HepG2 (cell line): Measurements from ENCODE around the gene FIBP. TPM values are rescaled to one million over a fixed set of nuclear protein-coding genes. Genes with fewer than 3 reads are reported as not detected.

Experiments used
- ATAC-seq: fragments of 200-7000 bp; cut with Tn5 transposase; 3 replicates; pipeline ENCODE4 v1.9.1; 2020; ENCODE audit warnings: mild to moderate bottlenecking, moderate library complexity
- BruUV-seq: library from RNA; stranded (reverse); fragments of 400-500 nt; replicated peaks from 2 replicates; lab custom pipeline; 2021; lab: Mats Ljungman, UMichigan
- CTCF ChIA-PET: fragments of 300-600 bp; formaldehyde crosslinking; extraction: SDS; loops from one replicate; lab custom pipeline; 2021; ENCODE audit warnings: low total read pairs, inconsistent platforms, low intra/inter-chr PET ratio; lab: Yijun Ruan, JAX
- POLR2A ChIA-PET: fragments of 350-600 bp; sonication (Branson Sonifier 250); formaldehyde crosslinking; loops from one replicate; lab custom pipeline; 2020; ENCODE audit warnings: antibody characterized with exemption, inconsistent platforms; lab: Yijun Ruan, JAX
- DNase-seq: peaks from one replicate; pipeline ENCODE4 v3.0.0-alpha.2; 2015; ENCODE audit warnings: low spot score
- FAIRE-seq: peaks from 3 replicates; lab custom pipeline; 2011; peaks lifted over from hg19 to GRCh38; lab: Jason Lieb, UNC
- H2AFZ ChIP-seq: one replicate; pipeline ENCODE4 v1.6.1; 2011; ENCODE audit warnings: low read length, inconsistent platforms
- H3K27ac ChIP-seq: fragments of 300-600 bp; 3 replicates; pipeline ENCODE4 v1.8.0; 2011; ENCODE audit warnings: mixed run types, mild to moderate bottlenecking, mixed read lengths, low read length, inconsistent platforms; ENCODE audit not compliant: insufficient read depth; ENCODE audit errors: extremely low read length
- H3K27me3 ChIP-seq, 2 experiments: fragments of 200-600 bp in 1 of 2; 2 replicates in 1 of 2; 3 replicates in 1 of 2; pipeline versions ENCODE4 v1.6.0 to v1.8.0; 2011; ENCODE audit warnings: low read length in 2 of 2, mild to moderate bottlenecking in 2 of 2, moderate library complexity in 2 of 2, inconsistent platforms in 1 of 2; ENCODE audit not compliant: insufficient read depth in 2 of 2, control insufficient read depth in 1 of 2
- H3K36me3 ChIP-seq, 2 experiments: fragments of 200-600 bp in 1 of 2; replicated peaks in 1 of 2; 2 replicates in 1 of 2; 3 replicates in 1 of 2; pipeline versions ENCODE4 v1.5.1 to v1.8.0; 2011; ENCODE audit warnings: low read length in 2 of 2, inconsistent platforms in 1 of 2; ENCODE audit not compliant: insufficient read depth in 2 of 2, control insufficient read depth in 1 of 2
- H3K4me1 ChIP-seq: 2 replicates; pipeline ENCODE4 v1.5.1; 2012; ENCODE audit warnings: low read length, inconsistent platforms; ENCODE audit not compliant: insufficient read depth
- H3K4me2 ChIP-seq: 2 replicates; pipeline ENCODE4 v1.6.0; 2011; ENCODE audit warnings: low read depth, low read length, inconsistent platforms
- H3K4me3 ChIP-seq, 3 experiments: fragments of 200-600 bp in 1 of 3; sonication (generic), shearing (Covaris generic) in 1 of 3; replicated peaks in 1 of 3; 2 replicates each; pipeline ENCODE4 v1.5.1; 2011 to 2016; ENCODE audit warnings: low read length in 3 of 3, inconsistent platforms in 2 of 3, low read depth in 2 of 3, mild to moderate bottlenecking in 2 of 3, control low read depth in 1 of 3, mixed read lengths in 1 of 3; ENCODE audit not compliant: insufficient read depth in 1 of 3
- H3K79me2 ChIP-seq: one replicate; pipeline ENCODE4 v1.6.1; 2011; ENCODE audit warnings: low read length, inconsistent platforms; ENCODE audit not compliant: insufficient read depth
- H3K9ac ChIP-seq: 2 replicates; pipeline ENCODE4 v1.6.0; 2011; ENCODE audit warnings: mild to moderate bottlenecking, low read depth, low read length, inconsistent platforms; ENCODE audit not compliant: insufficient read depth
- H3K9me3 ChIP-seq: 2 replicates; pipeline ENCODE4 v1.5.1; 2012; ENCODE audit warnings: mild to moderate bottlenecking, low read length
- H4K20me1 ChIP-seq: 2 replicates; pipeline ENCODE4 v1.6.0; 2011; ENCODE audit warnings: inconsistent platforms, mild to moderate bottlenecking, low read length, moderate library complexity; ENCODE audit not compliant: insufficient read depth
- NPAS2 ChIP-seq: sonication (generic); formaldehyde crosslinking; IDR thresholded peaks from 2 replicates; pipeline ENCODE4 v1.8.0; 2022; ENCODE audit warnings: mild to moderate bottlenecking, missing genetic modification reagents, borderline replicate concordance
- NR2F1 ChIP-seq, 2 experiments: fragments of 450-650 bp in 1 of 2; formaldehyde crosslinking in 1 of 2; IDR thresholded peaks; 2 replicates each; pipeline versions ENCODE4 v1.5.0 to v1.6.1; 2016 to 2020; ENCODE audit warnings: mild to moderate bottlenecking in 1 of 2, missing compliant biosample characterization in 1 of 2, missing genetic modification reagents in 1 of 2, moderate library complexity in 1 of 2
- NR2F2 ChIP-seq: IDR thresholded peaks from 2 replicates; pipeline ENCODE4 v1.6.1; 2012; ENCODE audit warnings: low read depth, inconsistent platforms, borderline replicate concordance
- NR2F6 ChIP-seq, 2 experiments: IDR thresholded peaks; 2 replicates each; pipeline ENCODE4 v1.6.1; 2016; ENCODE audit warnings: antibody characterized with exemption in 1 of 2, mild to moderate bottlenecking in 1 of 2
- RARA ChIP-seq: IDR thresholded peaks from 2 replicates; pipeline ENCODE4 v1.6.1; 2016; ENCODE audit warnings: missing genetic modification reagents, missing compliant biosample characterization
- RBM39 ChIP-seq: fragments of 200-400 bp; formaldehyde crosslinking; IDR thresholded peaks from one replicate; pipeline ENCODE4 v1.6.1; 2018; ENCODE audit warnings: antibody characterized with exemption, mild to moderate bottlenecking, low read depth, low read length; ENCODE audit not compliant: poor library complexity, severe bottlenecking
- SOX13 ChIP-seq, 3 experiments: fragments of 450-650 bp in 1 of 3; sonication (generic) in 1 of 3; formaldehyde crosslinking in 1 of 3; IDR thresholded peaks in 2 of 3; conservative IDR thresholded peaks in 1 of 3; 2 replicates each; pipeline versions ENCODE4 v1.5.0 to v1.6.1; 2016 to 2020; ENCODE audit warnings: antibody characterized with exemption in 1 of 3, mild to moderate bottlenecking in 1 of 3, missing compliant biosample characterization in 1 of 3, missing genetic modification reagents in 1 of 3, moderate library complexity in 1 of 3
- SOX6 ChIP-seq, 2 experiments: fragments of 450-650 bp in 1 of 2; sonication (generic) in 1 of 2; formaldehyde crosslinking in 1 of 2; IDR thresholded peaks; 2 replicates each; pipeline versions ENCODE4 v1.4.0 to v1.6.1; 2017 to 2020; ENCODE audit warnings: antibody characterized with exemption in 1 of 2, mild to moderate bottlenecking in 1 of 2, missing genetic modification reagents in 1 of 2
- TAF15 ChIP-seq: fragments of 200-400 bp; formaldehyde crosslinking; IDR thresholded peaks from one replicate; pipeline ENCODE4 v1.6.1; 2018; ENCODE audit warnings: mild to moderate bottlenecking, low read depth, low read length; ENCODE audit not compliant: poor library complexity, severe bottlenecking
- TBX3 ChIP-seq: fragments of 450-650 bp; IDR thresholded peaks from 2 replicates; pipeline ENCODE4 v1.6.1; 2017; ENCODE audit warnings: antibody characterized with exemption, mild to moderate bottlenecking, inconsistent platforms, borderline replicate concordance
- ZNF362 ChIP-seq: sonication (generic); formaldehyde crosslinking; IDR thresholded peaks from 2 replicates; pipeline ENCODE4 v1.4.0; 2020; ENCODE audit warnings: missing genetic modification reagents, mild to moderate bottlenecking, borderline replicate concordance
- ZNF558 ChIP-seq: sonication (generic); formaldehyde crosslinking; IDR thresholded peaks from 2 replicates; pipeline ENCODE4 v1.9.0; 2022; ENCODE audit warnings: mild to moderate bottlenecking, missing genetic modification reagents, borderline replicate concordance
- ZNF749 ChIP-seq: sonication (generic); formaldehyde crosslinking; IDR thresholded peaks from 2 replicates; pipeline ENCODE4 v1.8.0; 2022; ENCODE audit warnings: mild to moderate bottlenecking, missing genetic modification reagents, moderate library complexity, borderline replicate concordance
- WGBS: methylation state at CpG from one replicate; pipeline ENCODE4 v1.1.6; 2017; ENCODE audit warnings: low lambda C conversion rate; 5-methylcytosine and 5-hydroxymethylcytosine counted together
- in situ Hi-C: cut with HindIII; loops from 2 replicates; pipeline ENCODE4 v1.10.0; 2017; ENCODE audit warnings: low pct_unique_long_range_greater_than_20kb; ENCODE audit not compliant: extremely low pct_ligation_motif_present
- intact Hi-C: fragments of 100-400 bp; cut with micrococcal nuclease; formaldehyde crosslinking; loops from one replicate; pipeline ENCODE4 v1.10.0; 2022; ENCODE audit not compliant: unreplicated experiment
- polyA plus RNA-seq, 8 experiments: library from polyadenylated mRNA; depleted of rRNA in 3 of 8; stranded (reverse) in 7 of 8; unstranded in 1 of 8; fragments of >200 nt; fragmentation: Illumina TruSeq in 4 of 8; extraction: Trizol in 4 of 8; gene quantifications; 2 replicates each; pipeline versions ENCODE4 v1.2.1 to v1.2.3, GENCODE V29; 2011 to 2016; ENCODE audit warnings: low read depth in 4 of 8, missing spikeins in 1 of 8, mixed read lengths in 1 of 8; ENCODE audit not compliant: insufficient read depth in 1 of 8
- total RNA-seq, 5 experiments: library from RNA; depleted of rRNA; stranded (reverse); fragments of >200 nt; fragmentation: Illumina TruSeq; extraction: Trizol; gene quantifications; 2 replicates each; pipeline ENCODE4 v1.2.3, GENCODE V29; 2016; ENCODE audit warnings: low read depth in 1 of 5

The FIBP gene
- total and polyA plus RNA-seq, 2 of the 13 experiments (the other 11 are each of a cell fraction or from before 2014, with no cell fraction given): 42.9 to 62.1 TPM

GRCh38 chr11:65847746-65848145, 40.5 kb downstream of the FIBP start:
- CTCF ChIA-PET: no interaction called here
- Histone ChIP-seq H3K9me3 (0 out of 2 replicates have a peak, but pooled peaks cover 4% of the 10 kb centered on the region), H4K20me1 (0 out of 2 replicates have a peak, but pooled peaks cover under 1% of the 10 kb centered on the region), H3K79me2 (no peaks in the 10 kb centered on the region), H3K27me3 (no peaks in the 10 kb centered on the region), H3K4me3 (no peak overlapping the region), H3K36me3 (0 out of 5 replicates have a peak, but pooled peaks cover 0 to 3% of the 10 kb centered on the region in 2 experiments), H2AFZ (no peak overlapping the region), H3K4me1 (peaks cover 60% of the 10 kb centered on the region), H3K4me2 (no peak overlapping the region), H3K27ac (no peak overlapping the region), H3K9ac (no peak overlapping the region)
- no TSS peak for BruUV-seq
- intact Hi-C loops: no loop called here
- WGBS: 0% methylated on average over 3 of the region's 3 CpGs
- DNase-seq: no peak
- POLR2A ChIA-PET: interaction anchor here (4.1 kb wide), 2 partner anchors 10 to 12 kb away, joined by 20 to 21 read pairs; partner anchors contain the start of genes CFL1 and MUS81
- ATAC-seq: no peak
- peak; percentile 21 for FAIRE-seq
- in situ Hi-C loops: no loop called here
- no peak for TF ChIP-seq ZNF558 (CRISPR knock-in tag)
- TF ChIP-seq TBX3: no peak
- TF ChIP-seq SOX13 (IDR thresholded peaks at IDR 0.05): no peak
- TF ChIP-seq SOX13 (CRISPR knock-in tag; conservative IDR thresholded peaks at IDR 0.05 in 1 of 2, IDR thresholded peaks at IDR 0.05 in 1 of 2): peak in 1 of 2 experiments; percentile 71; a peak in 2 of 4 replicates
- TF ChIP-seq TAF15: no peak
- 0 out of 2 replicates have a peak, but pooled peaks have one; percentile 17 for TF ChIP-seq RARA (CRISPR knock-in tag)
- no peak for TF ChIP-seq ZNF749 (CRISPR knock-in tag)
- TF ChIP-seq SOX6 (IDR thresholded peaks at IDR 0.05): no peak
- peak; percentile 20; the same call in 1 of the 2 replicates for TF ChIP-seq SOX6 (CRISPR knock-in tag; IDR thresholded peaks at IDR 0.05)
- TF ChIP-seq RBM39: no peak
- TF ChIP-seq ZNF362 (CRISPR knock-in tag): peak; percentile 85
- TF ChIP-seq NPAS2 (CRISPR knock-in tag): no peak
- peak; percentile 39; the same call in 1 of the 2 replicates for TF ChIP-seq NR2F2
- peak; percentile 51; the same call in 1 of the 2 replicates for TF ChIP-seq NR2F6 (IDR thresholded peaks at IDR 0.05)
- TF ChIP-seq NR2F6 (CRISPR knock-in tag; IDR thresholded peaks at IDR 0.05): peak; percentile 71
- peak in 1 of 2 experiments; percentile 41; a peak in 1 of 4 replicates for TF ChIP-seq NR2F1 (CRISPR knock-in tag; IDR thresholded peaks at IDR 0.05)
